GM12873 (cell line): ENCODE measurements around the gene SLC19A1.

Experiments used
- CTCF ChIP-seq: IDR thresholded peaks from 2 replicates; pipeline ENCODE4 v1.5.1; 2012; ENCODE audit warnings: low read depth, mild to moderate bottlenecking, moderate library complexity, low read length, control low read depth; ENCODE audit not compliant: insufficient read depth; ENCODE audit errors: missing control alignments

Gene SLC19A1

GRCh38 chr21:45575993-45576837, 34.0 kb upstream of the SLC19A1 start:
- TF ChIP-seq CTCF: no peak

DNA sequence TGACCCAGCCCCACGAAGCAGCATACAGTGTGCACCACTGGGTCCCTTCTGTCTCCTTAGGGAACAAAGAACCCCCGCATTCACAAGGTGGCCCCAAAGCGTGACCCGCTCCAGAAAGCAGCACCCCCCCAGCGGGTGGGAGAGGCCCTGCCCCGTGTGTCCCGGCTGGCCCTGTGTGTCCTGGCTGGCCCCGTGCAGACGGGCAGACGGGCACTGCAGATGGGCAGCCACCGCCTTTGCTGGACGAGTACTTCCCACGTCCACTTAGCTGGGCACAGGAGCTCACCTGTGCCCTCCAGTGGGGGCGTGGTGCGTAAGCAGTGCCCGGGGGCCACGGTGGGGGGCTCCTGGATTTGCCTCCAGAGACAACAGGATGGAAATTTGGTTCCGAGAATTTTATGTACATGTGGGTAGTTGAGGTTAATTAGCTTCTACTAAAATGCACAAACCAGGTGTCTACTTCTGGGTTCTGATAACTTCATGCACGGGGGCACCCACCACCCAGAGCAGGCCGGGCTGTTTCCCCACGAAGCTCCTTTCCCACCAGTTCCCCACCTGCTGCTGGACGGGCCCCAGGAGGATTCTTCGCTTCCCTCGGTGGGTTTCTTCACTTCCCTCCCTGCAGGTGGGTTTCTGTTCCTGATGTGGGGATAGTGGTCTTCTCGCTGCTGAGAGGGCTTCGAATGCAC, 33.2 kb upstream of the SLC19A1 start:
- no peak for TF ChIP-seq CTCF

DNA sequence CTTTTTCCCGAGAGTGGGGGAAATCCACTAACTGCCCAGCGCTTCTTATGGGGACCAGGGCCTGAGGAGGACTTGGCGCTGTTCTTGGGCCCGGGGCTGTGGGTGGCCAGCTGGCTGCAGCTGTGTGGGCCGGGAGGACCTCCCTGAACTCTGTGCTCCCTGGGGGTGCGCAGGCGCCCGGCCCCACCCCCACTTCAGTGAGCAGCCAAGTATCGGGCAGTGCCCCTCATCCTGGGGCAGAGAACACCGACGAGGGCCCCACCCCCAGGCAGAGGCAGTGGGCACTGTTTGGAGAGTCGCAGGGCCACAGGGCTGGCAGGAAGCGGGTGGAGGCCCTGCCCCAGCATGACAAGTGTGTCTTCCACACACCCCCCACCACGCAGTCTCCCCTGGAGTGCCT, 32.5 kb upstream of the SLC19A1 start:
- no peak for TF ChIP-seq CTCF

DNA sequence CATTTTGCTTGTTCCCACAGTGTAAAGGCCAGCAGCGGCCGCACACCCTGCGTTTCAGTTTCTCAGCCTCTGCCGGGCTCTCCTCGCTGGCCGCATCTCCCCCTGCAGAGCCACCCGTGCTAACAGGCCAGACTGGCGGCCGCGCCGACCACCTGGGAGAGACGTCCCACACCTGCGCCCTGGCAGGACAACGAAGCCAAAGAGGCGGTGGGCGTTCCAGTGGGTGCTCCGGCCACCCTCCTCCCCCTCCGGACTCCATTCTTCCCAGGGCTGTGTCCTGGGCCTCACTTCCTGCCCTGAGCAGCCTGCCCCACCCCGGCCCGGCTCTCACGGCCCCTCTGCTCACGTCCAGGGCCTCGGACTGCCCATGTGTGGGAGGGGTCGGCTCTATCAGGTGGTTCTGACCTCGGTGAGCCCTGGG, 31.9 kb upstream of the SLC19A1 start:
- no peak for TF ChIP-seq CTCF

DNA sequence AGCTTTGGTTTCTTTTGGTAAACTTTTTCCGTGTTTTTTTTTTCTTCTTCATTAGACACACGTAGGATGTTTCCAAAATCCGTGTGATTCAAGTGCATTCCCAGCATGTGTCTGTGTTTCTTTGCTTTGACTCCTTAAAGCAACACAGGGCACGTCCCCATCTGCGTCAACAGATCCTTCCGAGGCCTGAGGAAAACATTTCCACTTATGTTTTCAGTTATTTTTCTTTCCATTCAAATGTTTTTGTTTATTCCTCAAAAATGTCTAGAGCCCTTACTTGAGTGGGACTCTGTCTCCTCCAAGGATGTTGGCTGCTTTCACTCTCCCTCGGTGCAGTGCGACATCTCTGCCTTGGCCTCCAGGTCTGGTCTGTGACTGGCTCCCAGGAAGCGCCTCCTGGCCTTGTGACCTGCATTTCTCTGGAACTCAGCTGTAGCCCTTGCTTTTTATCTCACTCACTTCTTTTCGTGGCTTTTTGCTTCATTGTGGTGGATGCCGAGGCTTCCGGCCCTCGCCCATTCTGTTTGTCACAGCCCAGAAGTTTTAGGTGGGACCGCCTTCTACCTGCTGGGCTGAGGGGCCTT, 31.3 kb upstream of the SLC19A1 start:
- no peak for TF ChIP-seq CTCF

DNA sequence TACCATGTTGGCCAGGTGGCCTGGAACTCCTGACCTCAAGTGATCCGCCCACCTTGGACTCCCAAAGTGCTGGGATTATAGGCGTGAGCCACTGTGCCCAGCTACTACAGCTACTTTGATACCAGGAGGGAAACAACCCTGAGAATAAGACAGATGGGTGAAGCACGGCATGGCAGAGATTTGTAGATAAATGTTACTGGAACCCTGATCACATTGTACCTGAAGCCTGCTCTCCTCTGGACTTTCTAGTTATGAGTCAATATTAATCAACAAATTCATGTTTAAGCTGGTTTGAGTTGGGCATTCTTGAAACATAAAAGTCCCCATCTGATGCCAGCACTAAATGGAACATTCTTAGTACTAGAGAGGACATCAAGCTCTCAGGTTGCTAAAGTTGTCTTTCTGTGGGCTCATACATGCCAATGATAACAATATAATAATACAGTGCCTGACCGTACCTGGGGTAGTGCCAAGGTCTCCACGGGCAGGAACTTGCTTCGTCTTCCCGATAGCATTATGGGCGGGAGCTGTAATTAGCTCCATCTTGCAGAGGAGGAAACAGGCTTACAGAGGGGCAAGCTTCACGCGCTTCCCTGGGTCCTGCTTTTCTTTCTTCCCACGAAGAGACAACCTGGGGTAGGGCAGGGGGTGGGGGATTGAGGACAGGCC, 30.7 kb upstream of the SLC19A1 start:
- no peak for TF ChIP-seq CTCF

DNA sequence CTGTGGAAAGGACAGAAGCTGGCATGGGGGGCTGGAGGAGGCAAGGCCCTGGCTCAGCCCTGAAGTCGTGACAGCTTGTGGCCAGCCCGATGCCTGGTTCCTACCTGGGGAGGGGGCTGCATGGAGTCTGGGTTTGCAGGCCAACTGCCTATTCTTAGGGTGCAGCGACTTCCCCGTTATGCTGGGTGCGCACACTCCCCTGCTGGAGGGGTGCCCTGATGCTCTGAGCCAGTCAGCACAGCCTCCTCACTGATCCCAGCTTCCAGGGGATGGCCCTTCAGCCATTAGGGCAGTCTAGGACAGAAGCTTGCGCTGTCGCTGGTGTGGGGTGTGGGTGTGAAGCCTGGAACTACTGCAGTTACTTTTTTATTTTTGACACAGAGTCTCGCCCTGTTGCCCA, 30.0 kb upstream of the SLC19A1 start:
- TF ChIP-seq CTCF: no peak
